ENCODE data around the gene RECK.

Gene RECK

GRCh38 chr9:36051317-36051716, 14.6 kb downstream of the RECK start:
- Histone ChIP-seq H3K36me3 (ENCODE audit: control insufficient read depth, insufficient read depth, low read length) (no peaks in the 10 kb centered on the region), H3K27me3 (replicated peaks; ENCODE audit: control insufficient read depth, insufficient read depth, low read length, poor library complexity, severe bottlenecking) (no peaks in the 10 kb centered on the region), H3K4me1 (ENCODE audit: control insufficient read depth, insufficient read depth, low read length, poor library complexity, severe bottlenecking) (no peaks in the 10 kb centered on the region), H3K27ac (ENCODE audit: insufficient read depth, low read length, poor library complexity, severe bottlenecking) (no peak overlapping the region), H3K9me3 (ENCODE audit: control insufficient read depth, low read length) (no peaks in the 10 kb centered on the region), H3K4me3 (ENCODE audit: insufficient read depth, low read depth, low read length, poor library complexity, severe bottlenecking) (no peak overlapping the region)
- DNase-seq, result no peak

- no peaks in the 10 kb centered on the region for H3K9me3 ChIP-seq (ENCODE audit: control insufficient read depth, low read length)
- H3K27ac ChIP-seq (ENCODE audit: insufficient read depth, low read length, poor library complexity, severe bottlenecking), result no peak overlapping the region
- DNase-seq, result no peak
- H3K4me1 ChIP-seq (ENCODE audit: control insufficient read depth, insufficient read depth, low read length, poor library complexity, severe bottlenecking), result no peaks in the 10 kb centered on the region
- H3K36me3 ChIP-seq (ENCODE audit: control insufficient read depth, insufficient read depth, low read length), result no peaks in the 10 kb centered on the region
- H3K4me3 ChIP-seq (ENCODE audit: insufficient read depth, low read depth, low read length, poor library complexity, severe bottlenecking), result no peak overlapping the region
- H3K27me3 ChIP-seq (replicated peaks; ENCODE audit: control insufficient read depth, insufficient read depth, low read length, poor library complexity, severe bottlenecking), result no peaks in the 10 kb centered on the region
Observed at GRCh38 chr9:36053971-36054370, 17.3 kb downstream of the RECK start.

- Histone ChIP-seq H3K36me3 (ENCODE audit: control insufficient read depth, insufficient read depth, low read length) (no peaks in the 10 kb centered on the region), H3K4me1 (ENCODE audit: control insufficient read depth, insufficient read depth, low read length, poor library complexity, severe bottlenecking) (no peaks in the 10 kb centered on the region), H3K9me3 (ENCODE audit: control insufficient read depth, low read length) (no peaks in the 10 kb centered on the region), H3K27ac (ENCODE audit: insufficient read depth, low read length, poor library complexity, severe bottlenecking) (no peak overlapping the region), H3K4me3 (ENCODE audit: insufficient read depth, low read depth, low read length, poor library complexity, severe bottlenecking) (no peak overlapping the region), H3K27me3 (replicated peaks; ENCODE audit: control insufficient read depth, insufficient read depth, low read length, poor library complexity, severe bottlenecking) (no peaks in the 10 kb centered on the region)
- no peak for DNase-seq
Observed at GRCh38 chr9:36056896-36057295, 20.2 kb downstream of the RECK start.

GRCh38 chr9:36063804-36064447, 27.2 kb downstream of the RECK start:
- peaks cover 11% of the 10 kb centered on the region for H3K36me3 ChIP-seq (ENCODE audit: control insufficient read depth, insufficient read depth, low read length)
- DNase-seq, result no peak
- no peaks in the 10 kb centered on the region for H3K4me1 ChIP-seq (ENCODE audit: control insufficient read depth, insufficient read depth, low read length, poor library complexity, severe bottlenecking)
- H3K9me3 ChIP-seq (ENCODE audit: control insufficient read depth, low read length), result no peaks in the 10 kb centered on the region
- no peaks in the 10 kb centered on the region for H3K27me3 ChIP-seq (replicated peaks; ENCODE audit: control insufficient read depth, insufficient read depth, low read length, poor library complexity, severe bottlenecking)
- no peak overlapping the region for H3K4me3 ChIP-seq (ENCODE audit: insufficient read depth, low read depth, low read length, poor library complexity, severe bottlenecking)
- H3K27ac ChIP-seq (ENCODE audit: insufficient read depth, low read length, poor library complexity, severe bottlenecking), result no peak overlapping the region

- Histone ChIP-seq H3K27me3 (replicated peaks; ENCODE audit: control insufficient read depth, insufficient read depth, low read length, poor library complexity, severe bottlenecking) (no peaks in the 10 kb centered on the region), H3K9me3 (ENCODE audit: control insufficient read depth, low read length) (no peaks in the 10 kb centered on the region), H3K36me3 (ENCODE audit: control insufficient read depth, insufficient read depth, low read length) (peaks cover 11% of the 10 kb centered on the region), H3K4me3 (ENCODE audit: insufficient read depth, low read depth, low read length, poor library complexity, severe bottlenecking) (no peak overlapping the region), H3K27ac (ENCODE audit: insufficient read depth, low read length, poor library complexity, severe bottlenecking) (no peak overlapping the region), H3K4me1 (ENCODE audit: control insufficient read depth, insufficient read depth, low read length, poor library complexity, severe bottlenecking) (no peaks in the 10 kb centered on the region)
- no peak for DNase-seq
Observed at GRCh38 chr9:36064448-36065037, 27.8 kb downstream of the RECK start.

GRCh38 chr9:36074055-36074454, 37.3 kb downstream of the RECK start:
- Histone ChIP-seq H3K27me3 (replicated peaks; ENCODE audit: control insufficient read depth, insufficient read depth, low read length, poor library complexity, severe bottlenecking) (no peaks in the 10 kb centered on the region), H3K27ac (ENCODE audit: insufficient read depth, low read length, poor library complexity, severe bottlenecking) (no peak overlapping the region), H3K4me1 (ENCODE audit: control insufficient read depth, insufficient read depth, low read length, poor library complexity, severe bottlenecking) (no peaks in the 10 kb centered on the region), H3K4me3 (ENCODE audit: insufficient read depth, low read depth, low read length, poor library complexity, severe bottlenecking) (no peak overlapping the region), H3K9me3 (ENCODE audit: control insufficient read depth, low read length) (no peaks in the 10 kb centered on the region), H3K36me3 (ENCODE audit: control insufficient read depth, insufficient read depth, low read length) (no peaks in the 10 kb centered on the region)
- DNase-seq, result no peak

- H3K27ac ChIP-seq (ENCODE audit: insufficient read depth, low read length, poor library complexity, severe bottlenecking), result no peak overlapping the region
- no peak for DNase-seq
Observed at GRCh38 chr9:36074870-36075532, 38.3 kb downstream of the RECK start.

GRCh38 chr9:36078051-36078450, 41.3 kb downstream of the RECK start:
- Histone ChIP-seq H3K27ac (ENCODE audit: insufficient read depth, low read length, poor library complexity, severe bottlenecking) (no peak overlapping the region), H3K9me3 (ENCODE audit: control insufficient read depth, low read length) (no peaks in the 10 kb centered on the region), H3K4me1 (ENCODE audit: control insufficient read depth, insufficient read depth, low read length, poor library complexity, severe bottlenecking) (no peaks in the 10 kb centered on the region), H3K36me3 (ENCODE audit: control insufficient read depth, insufficient read depth, low read length) (peaks cover 2% of the 10 kb centered on the region), H3K27me3 (replicated peaks; ENCODE audit: control insufficient read depth, insufficient read depth, low read length, poor library complexity, severe bottlenecking) (no peaks in the 10 kb centered on the region), H3K4me3 (ENCODE audit: insufficient read depth, low read depth, low read length, poor library complexity, severe bottlenecking) (no peak overlapping the region)
- DNase-seq, result no peak

More at GRCh38 chr9:36074870-36075532, 38.3 kb downstream of the RECK start:
- Histone ChIP-seq H3K4me1 (ENCODE audit: control insufficient read depth, insufficient read depth, low read length, poor library complexity, severe bottlenecking) (no peaks in the 10 kb centered on the region), H3K4me3 (ENCODE audit: insufficient read depth, low read depth, low read length, poor library complexity, severe bottlenecking) (no peak overlapping the region), H3K36me3 (ENCODE audit: control insufficient read depth, insufficient read depth, low read length) (no peaks in the 10 kb centered on the region), H3K9me3 (ENCODE audit: control insufficient read depth, low read length) (no peaks in the 10 kb centered on the region), H3K27me3 (replicated peaks; ENCODE audit: control insufficient read depth, insufficient read depth, low read length, poor library complexity, severe bottlenecking) (no peaks in the 10 kb centered on the region)

GRCh38 chr9:36080519-36080918, 43.8 kb downstream of the RECK start:
- no peaks in the 10 kb centered on the region for H3K27me3 ChIP-seq (replicated peaks; ENCODE audit: control insufficient read depth, insufficient read depth, low read length, poor library complexity, severe bottlenecking)
- H3K9me3 ChIP-seq (ENCODE audit: control insufficient read depth, low read length), result no peaks in the 10 kb centered on the region
- H3K27ac ChIP-seq (ENCODE audit: insufficient read depth, low read length, poor library complexity, severe bottlenecking), result no peak overlapping the region
- no peaks in the 10 kb centered on the region for H3K4me1 ChIP-seq (ENCODE audit: control insufficient read depth, insufficient read depth, low read length, poor library complexity, severe bottlenecking)
- H3K36me3 ChIP-seq (ENCODE audit: control insufficient read depth, insufficient read depth, low read length), result peaks cover 3% of the 10 kb centered on the region
- H3K4me3 ChIP-seq (ENCODE audit: insufficient read depth, low read depth, low read length, poor library complexity, severe bottlenecking), result no peak overlapping the region
- DNase-seq, result no peak

GRCh38 chr9:36082931-36083330, 46.2 kb downstream of the RECK start:
- H3K9me3 ChIP-seq (ENCODE audit: control insufficient read depth, low read length), result no peaks in the 10 kb centered on the region
- no peaks in the 10 kb centered on the region for H3K27me3 ChIP-seq (replicated peaks; ENCODE audit: control insufficient read depth, insufficient read depth, low read length, poor library complexity, severe bottlenecking)
- peaks cover 3% of the 10 kb centered on the region for H3K36me3 ChIP-seq (ENCODE audit: control insufficient read depth, insufficient read depth, low read length)
- H3K27ac ChIP-seq (ENCODE audit: insufficient read depth, low read length, poor library complexity, severe bottlenecking), result peak overlapping the region; percentile 13
- no peaks in the 10 kb centered on the region for H3K4me1 ChIP-seq (ENCODE audit: control insufficient read depth, insufficient read depth, low read length, poor library complexity, severe bottlenecking)
- DNase-seq, result no peak
- no peak overlapping the region for H3K4me3 ChIP-seq (ENCODE audit: insufficient read depth, low read depth, low read length, poor library complexity, severe bottlenecking)
